ENCODE measurements around the gene IER3IP1. TPM values are rescaled to one million over a fixed set of nuclear protein-coding genes. Genes with fewer than 3 reads are reported as not detected.

IER3IP1 gene, protein sequence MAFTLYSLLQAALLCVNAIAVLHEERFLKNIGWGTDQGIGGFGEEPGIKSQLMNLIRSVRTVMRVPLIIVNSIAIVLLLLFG
- 26.4 and 39.2 TPM in 2 replicates for total RNA-seq

DNA sequence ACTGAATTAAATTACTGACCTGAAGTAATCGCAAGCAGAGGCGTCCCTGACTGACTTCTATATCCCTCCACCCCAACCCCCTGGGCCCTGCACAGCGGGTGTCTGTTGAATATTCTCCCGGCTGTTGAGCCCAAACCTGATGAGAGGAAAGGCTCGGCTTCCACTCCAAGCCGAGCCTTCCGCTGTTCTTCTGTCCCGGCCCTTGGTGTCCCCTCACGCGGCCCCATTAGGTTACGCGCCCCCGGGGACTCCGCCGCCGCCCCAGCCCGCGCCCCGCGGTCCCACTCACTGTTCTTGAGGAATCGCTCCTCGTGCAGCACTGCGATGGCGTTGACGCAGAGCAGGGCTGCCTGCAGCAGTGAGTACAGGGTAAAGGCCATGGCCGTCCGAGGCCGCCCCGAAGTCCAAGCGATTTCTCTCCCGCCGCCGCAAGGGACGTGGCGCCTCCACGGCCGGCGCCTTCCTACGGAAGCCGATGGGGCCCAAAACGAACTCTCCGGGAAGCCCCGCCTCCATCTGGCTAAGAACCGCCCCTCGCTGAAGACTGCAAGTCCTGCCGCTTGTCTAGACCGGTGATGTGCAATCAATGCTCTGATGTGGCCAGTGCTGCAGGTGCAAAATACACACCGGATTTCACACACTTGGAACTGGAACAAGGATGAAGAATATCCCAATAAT lies at the start of gene IER3IP1:
Gene IER3IP1, minus strand, starts transcription at position 467 of the 678 bp plus-strand sequence. Its CDS starts 87 bp downstream, at position 380.

DNA sequence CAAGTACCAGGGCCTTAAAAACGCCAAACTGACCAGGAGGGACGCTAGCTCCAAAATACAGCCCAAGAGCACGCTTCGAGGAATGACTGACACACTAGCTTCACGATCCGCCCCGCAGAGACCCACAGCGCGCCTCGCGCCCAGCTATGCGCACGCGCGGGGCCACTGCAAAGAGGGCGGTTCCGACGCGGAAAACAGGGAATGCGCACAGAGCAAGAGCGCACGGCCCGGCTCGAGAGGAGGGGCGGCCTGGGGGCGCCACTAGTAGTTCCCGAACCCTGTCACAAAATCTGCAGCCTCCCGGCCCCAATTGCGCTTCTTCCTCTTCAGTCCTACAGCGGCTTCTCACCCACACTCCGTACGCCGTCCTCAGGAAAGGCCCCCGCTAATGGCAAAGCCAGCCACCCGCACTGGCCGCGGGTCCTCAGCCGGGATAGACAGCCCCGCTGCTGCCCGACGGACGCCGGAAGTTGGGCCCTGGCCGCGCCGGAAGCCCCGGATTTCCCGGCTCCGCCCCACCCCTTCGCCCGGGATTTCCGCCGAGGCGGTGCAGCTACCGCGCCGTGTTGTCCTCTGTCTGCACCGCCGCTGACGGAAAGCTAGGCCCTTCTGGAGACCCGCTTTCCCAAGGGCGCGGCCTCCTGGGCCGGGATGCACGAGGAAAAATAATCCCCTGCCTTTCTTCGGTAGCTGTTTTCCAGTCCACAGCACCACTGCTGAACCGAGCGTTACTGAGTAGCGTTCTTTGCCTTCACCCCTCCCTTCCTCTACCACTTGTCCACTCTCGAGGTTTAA lies 25.9 kb downstream of the IER3IP1 start, which contains the start of gene HDHD2:
Gene HDHD2, minus strand, starts transcription at position 472 of the 795 bp plus-strand sequence. CDS start 14,061 bp downstream, outside the sequence.

Other genes with a start within 250 kb of the IER3IP1 start
- not detected in 2 replicates for gene ELOA2, start 140.7 kb downstream of the IER3IP1 start, total RNA-seq
- gene HDHD2, start 25.9 kb downstream of the IER3IP1 start, total RNA-seq: 19.4 and 21.3 TPM in 2 replicates
- gene SKOR2, start 75.3 kb upstream of the IER3IP1 start, total RNA-seq: not detected in 2 replicates

Measured in aortic smooth muscle cell (primary cell).